Measurements from ENCODE around the gene C4orf50.

- TF ChIP-seq POLR2A (IDR thresholded peaks at IDR 0.05) (no peak), CTCF (IDR thresholded peaks at IDR 0.05) (no peak), EP300 (IDR thresholded peaks at IDR 0.05; ENCODE audit: low read depth) (no peak), POLR2AphosphoS5 (IDR thresholded peaks at IDR 0.05) (no peak)
Observed at GRCh38 chr4:5905714-5906113, 112.5 kb downstream of the C4orf50 start.
